Muscle of leg (tissue), 11 donors: ENCODE measurements around the gene CAMK2G. TPM values are rescaled to one million over a fixed set of nuclear protein-coding genes. Genes with fewer than 3 reads are reported as not detected.

Experiments
- DNase-seq: peaks from one replicate; pipeline ENCODE4 v3.0.0; 2013
- H3K27ac ChIP-seq: one replicate; pipeline ENCODE4 v1.5.1; 2013; ENCODE audit warnings: mild to moderate bottlenecking, low read length, control low read depth
- H3K27me3 ChIP-seq: one replicate; pipeline ENCODE4 v1.6.1; 2013; ENCODE audit warnings: low read length; ENCODE audit not compliant: control insufficient read depth, insufficient read depth
- H3K36me3 ChIP-seq: one replicate; pipeline ENCODE4 v1.6.1; 2013; ENCODE audit warnings: low read length; ENCODE audit not compliant: control insufficient read depth, insufficient read depth
- H3K4me1 ChIP-seq: one replicate; pipeline ENCODE4 v1.6.1; 2013; ENCODE audit warnings: low read length; ENCODE audit not compliant: control insufficient read depth, insufficient read depth
- H3K4me3 ChIP-seq: one replicate; pipeline ENCODE4 v1.5.1; 2013; ENCODE audit warnings: low read length, control low read depth
- H3K9me3 ChIP-seq: replicated peaks from 2 replicates; pipeline ENCODE4 v1.6.1; 2013; ENCODE audit warnings: low read depth, low read length; ENCODE audit not compliant: control insufficient read depth
- WGBS: methylation state at CpG from one replicate; pipeline ENCODE4 v1.1.5; 2013; ENCODE audit warnings: missing lambda C conversion rate; ENCODE audit not compliant: insufficient coverage; 5-methylcytosine and 5-hydroxymethylcytosine counted together
- polyA plus RNA-seq, 8 donors: library from polyadenylated mRNA; unstranded; fragments of 120-200 nt; gene quantifications; one replicate each; pipeline versions ENCODE4 v1.2.1 to v1.2.3, GENCODE V29; 2013; ENCODE audit warnings: inconsistent platforms in 1 of 8, low replicate concordance in 1 of 8; ENCODE audit not compliant: insufficient read length in 8 of 8, insufficient read depth in 1 of 8
- total RNA-seq: library from RNA; stranded (reverse); fragments of 120-200 nt; gene quantifications from one replicate; pipeline ENCODE4 v1.2.4, GENCODE V29; 2013

The CAMK2G gene
- total and polyA plus RNA-seq, 9 donors, result 18.4 to 34.7 (median 25.3) TPM

DNA sequence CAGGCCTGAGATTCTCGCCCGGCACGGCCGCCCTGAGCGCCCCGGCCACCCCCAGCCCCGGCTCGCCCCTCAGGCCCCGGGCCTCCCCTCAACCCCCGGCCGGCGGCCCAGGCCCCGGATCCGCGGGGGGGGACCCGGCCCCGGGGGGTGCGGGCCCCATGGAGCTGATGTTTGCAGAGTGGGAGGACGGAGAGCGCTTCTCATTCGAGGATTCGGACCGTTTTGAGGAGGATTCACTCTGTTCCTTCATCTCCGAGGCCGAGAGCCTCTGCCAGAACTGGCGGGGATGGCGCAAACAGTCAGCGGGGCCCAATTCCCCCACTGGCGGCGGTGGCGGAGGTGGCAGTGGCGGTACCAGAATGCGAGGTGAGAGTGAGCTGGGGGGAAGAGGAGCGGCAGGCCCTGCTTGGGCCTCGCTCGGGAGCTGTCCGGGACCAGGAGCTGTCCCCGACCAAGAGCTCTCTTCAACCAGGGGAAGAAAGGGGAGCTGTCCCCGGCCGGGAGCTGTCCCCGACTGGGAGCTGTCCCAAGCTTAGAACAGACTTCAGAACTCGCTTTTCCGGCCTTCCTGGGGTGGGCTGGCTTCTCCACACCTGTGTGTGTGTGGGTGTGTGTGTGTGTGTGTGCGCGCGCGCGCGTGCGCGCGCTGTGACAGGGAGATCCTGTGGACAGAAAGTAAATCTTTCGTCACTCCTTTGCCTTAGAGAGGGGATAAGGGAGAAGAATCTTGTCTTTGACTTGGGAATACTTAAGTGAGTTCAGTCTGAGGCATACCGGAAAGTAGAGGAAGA is 88.4 kb downstream of the CAMK2G start:
- H3K27ac ChIP-seq, result peak overlapping the region; percentile 90
- peaks cover 26% of the 10 kb centered on the region for H3K36me3 ChIP-seq
- no peaks in the 10 kb centered on the region for H3K9me3 ChIP-seq
- H3K27me3 ChIP-seq, result no peaks in the 10 kb centered on the region
- H3K4me1 ChIP-seq, result peaks cover 22% of the 10 kb centered on the region
- WGBS, result under 1% methylated on average over 51 of the region's 54 CpGs
- peak; percentile 51 for DNase-seq
- H3K4me3 ChIP-seq, result peak overlapping the region; percentile 94

DNA sequence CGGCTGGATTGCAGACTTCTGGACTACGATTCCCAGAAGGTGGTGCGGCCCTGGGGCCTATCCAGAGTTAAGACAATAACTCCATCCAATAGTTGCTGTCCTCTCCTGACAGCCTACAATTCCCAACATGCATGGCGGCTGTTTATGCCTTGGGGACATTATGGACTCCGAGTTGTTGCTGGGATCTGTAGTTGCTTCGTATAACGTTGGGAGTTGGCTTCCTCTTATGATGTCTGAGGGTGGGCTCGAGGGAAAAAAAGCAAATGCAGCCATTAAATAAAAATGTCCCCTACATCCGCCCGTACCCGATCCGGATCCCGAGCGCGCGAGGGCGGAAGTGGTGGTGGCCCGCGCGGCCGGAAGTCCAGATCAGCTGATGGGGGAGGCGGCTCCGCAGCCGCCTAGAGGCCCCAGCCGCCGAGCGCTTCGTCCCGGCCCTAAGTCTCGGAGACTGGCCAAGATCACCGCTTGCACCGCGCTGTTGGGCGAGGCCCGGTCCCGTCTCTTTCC is 89.1 kb downstream of the CAMK2G start, which contains the start of gene ZSWIM8:
Gene ZSWIM8 (plus strand): TSS at position 396 of the 510 bp plus-strand sequence. CDS start 273 bp downstream, outside the sequence.
- H3K9me3 ChIP-seq, result no peaks in the 10 kb centered on the region
- under 1% methylated on average over 31 of the region's 36 CpGs for WGBS
- H3K27me3 ChIP-seq, result no peaks in the 10 kb centered on the region
- H3K4me1 ChIP-seq, result peaks cover 26% of the 10 kb centered on the region
- H3K4me3 ChIP-seq, result peak within 1 kb of the TSS; percentile 94
- peaks cover 21% of the 10 kb centered on the region for H3K36me3 ChIP-seq
- peak; percentile 100 for DNase-seq
- H3K27ac ChIP-seq, result peak within 1 kb of the TSS; percentile 90

DNA sequence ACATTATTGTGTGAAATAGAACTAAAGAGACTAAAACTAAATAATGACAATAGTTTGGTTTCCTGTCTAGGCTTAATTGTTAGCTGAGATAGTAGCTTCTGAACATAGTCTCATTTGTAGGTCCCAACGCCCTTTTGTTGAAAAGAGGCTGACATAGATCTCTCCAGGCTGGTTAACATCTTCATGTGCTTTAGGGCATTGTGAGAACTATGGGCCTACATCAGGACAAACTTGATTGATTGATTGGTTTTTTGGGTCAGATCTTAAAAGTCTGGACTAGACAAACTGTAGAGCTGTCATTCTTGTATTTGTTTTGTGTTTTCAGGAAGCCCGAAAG is 91.6 kb downstream of the CAMK2G start:
- H3K36me3 ChIP-seq, result peaks cover 22% of the 10 kb centered on the region
- no peak for DNase-seq
- H3K27me3 ChIP-seq, result no peaks in the 10 kb centered on the region
- H3K4me3 ChIP-seq, result peak overlapping the region; percentile 97
- no peaks in the 10 kb centered on the region for H3K9me3 ChIP-seq
- WGBS, result 17% methylated on average over 1 of the region's 2 CpGs
- no peak overlapping the region for H3K27ac ChIP-seq
- H3K4me1 ChIP-seq, result peaks cover 24% of the 10 kb centered on the region

DNA sequence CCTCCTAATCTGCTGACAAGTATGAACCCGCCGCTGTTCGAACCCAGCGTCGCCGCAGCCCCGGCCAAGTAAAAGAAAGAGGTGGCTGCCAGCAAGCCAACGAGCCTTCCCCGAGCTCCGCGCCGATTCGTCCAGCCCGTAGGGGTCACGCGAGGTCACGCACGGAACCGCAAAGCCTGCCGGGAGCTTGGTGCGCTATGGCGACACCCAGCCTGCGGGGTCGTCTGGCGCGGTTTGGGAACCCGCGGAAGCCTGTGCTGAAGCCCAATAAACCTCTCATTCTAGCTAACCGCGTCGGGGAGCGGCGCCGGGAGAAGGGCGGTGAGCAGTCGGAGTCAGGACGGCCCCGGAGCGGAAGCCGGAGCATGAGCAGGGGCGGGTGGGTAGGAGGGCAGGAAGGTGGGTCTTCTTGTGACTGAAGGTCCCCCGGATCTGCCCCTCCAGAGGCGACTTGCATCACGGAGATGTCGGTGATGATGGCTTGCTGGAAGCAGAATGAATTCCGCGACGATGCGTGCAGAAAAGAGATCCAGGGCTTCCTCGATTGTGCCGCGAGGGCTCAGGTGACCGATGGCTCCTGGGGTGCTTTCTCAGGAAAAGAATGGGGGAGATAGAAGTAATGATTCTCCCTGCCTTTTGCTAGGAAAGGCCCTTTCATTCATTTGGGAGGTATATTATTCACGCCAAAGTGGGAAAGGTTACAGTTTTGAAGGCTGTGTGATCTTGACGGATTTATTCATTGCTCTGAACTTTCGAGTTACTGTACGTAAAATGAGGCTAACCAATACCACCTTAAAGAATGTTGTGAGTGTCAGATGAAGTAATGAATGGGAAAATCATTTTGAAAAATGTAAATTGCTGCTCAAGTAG is 92.2 kb downstream of the CAMK2G start, which contains the start of gene CHCHD1:
Gene CHCHD1 (plus strand): TSS at position 170 of the 870 bp plus-strand sequence. CDS start 28 bp downstream, at position 198.
- no peaks in the 10 kb centered on the region for H3K9me3 ChIP-seq
- H3K36me3 ChIP-seq, result peaks cover 22% of the 10 kb centered on the region
- H3K27ac ChIP-seq, result peak within 1 kb of the TSS; percentile 95
- DNase-seq, result peak; percentile 96
- 0% methylated on average over 46 of the region's 57 CpGs for WGBS
- H3K27me3 ChIP-seq, result no peaks in the 10 kb centered on the region
- H3K4me1 ChIP-seq, result peaks cover 21% of the 10 kb centered on the region
- H3K4me3 ChIP-seq, result peak within 1 kb of the TSS; percentile 97

DNA sequence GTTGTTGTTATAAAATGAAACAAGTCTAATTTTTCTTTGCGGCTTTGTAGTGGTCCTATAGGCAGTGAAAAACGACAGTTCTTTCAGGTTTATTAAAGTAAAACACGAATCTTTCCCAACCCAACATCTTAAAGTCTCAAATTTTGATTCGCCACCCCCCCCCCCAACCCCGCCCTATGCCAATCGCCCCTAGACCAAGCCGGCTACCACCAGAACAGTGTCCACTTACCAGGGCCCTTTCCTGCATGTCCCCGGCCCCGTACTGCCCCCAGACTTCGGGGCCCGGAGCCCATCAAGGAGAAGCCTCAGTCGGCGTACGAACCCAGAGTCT is 92.8 kb downstream of the CAMK2G start:
- WGBS, result 0% methylated on average over 11 of the region's 14 CpGs
- peak overlapping the region; percentile 97 for H3K4me3 ChIP-seq
- peaks cover 21% of the 10 kb centered on the region for H3K36me3 ChIP-seq
- no peaks in the 10 kb centered on the region for H3K27me3 ChIP-seq
- H3K27ac ChIP-seq, result peak overlapping the region; percentile 95
- DNase-seq, result no peak
- peaks cover 15% of the 10 kb centered on the region for H3K4me1 ChIP-seq
- no peaks in the 10 kb centered on the region for H3K9me3 ChIP-seq

DNA sequence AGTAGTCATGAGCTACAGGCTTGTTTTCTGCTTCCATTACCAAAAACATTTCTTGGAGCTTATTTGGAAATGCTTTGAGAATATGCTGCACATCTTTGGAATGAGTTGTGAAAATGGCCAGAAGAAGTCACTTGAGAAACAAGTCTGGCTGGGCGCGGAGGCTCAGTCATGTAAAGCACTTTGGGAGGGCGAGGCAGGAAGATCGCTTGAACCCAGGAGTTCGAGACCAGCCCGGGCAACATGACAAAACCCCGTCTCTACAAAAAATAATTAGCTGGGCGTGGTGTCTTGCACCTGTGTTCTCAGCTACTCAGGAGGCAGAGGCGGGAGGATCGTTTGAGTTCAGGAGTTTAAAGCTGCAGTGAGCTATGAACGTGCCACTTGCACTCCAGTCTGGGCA is 93.4 kb downstream of the CAMK2G start:
- H3K4me3 ChIP-seq, result peak overlapping the region; percentile 97
- no peak for DNase-seq
- WGBS, result 25% methylated on average over 6 of the region's 11 CpGs
- peaks cover 24% of the 10 kb centered on the region for H3K36me3 ChIP-seq
- peaks cover 12% of the 10 kb centered on the region for H3K4me1 ChIP-seq
- no peak overlapping the region for H3K27ac ChIP-seq
- H3K27me3 ChIP-seq, result no peaks in the 10 kb centered on the region
- H3K9me3 ChIP-seq, result no peaks in the 10 kb centered on the region

DNA sequence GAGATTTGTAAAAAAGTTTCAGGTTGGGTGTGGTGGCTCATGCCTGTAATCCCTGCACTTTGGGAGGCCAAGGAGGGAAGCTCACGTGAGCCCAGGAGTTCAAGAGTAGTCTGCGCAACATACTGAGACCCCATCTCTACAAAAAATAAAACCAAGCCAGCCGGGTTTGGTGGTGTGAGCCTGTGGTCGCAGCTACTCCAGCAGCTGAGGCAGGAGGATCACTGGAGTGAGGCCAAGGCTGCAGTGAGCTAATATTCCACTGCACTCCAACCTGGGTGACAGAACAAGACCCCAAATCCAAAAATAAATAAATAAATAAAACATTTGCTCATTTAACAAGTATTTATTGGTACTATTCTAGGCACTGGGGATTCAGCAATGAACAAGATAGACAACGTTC is 94.1 kb downstream of the CAMK2G start:
- DNase-seq, result no peak
- no peak overlapping the region for H3K4me3 ChIP-seq
- H3K4me1 ChIP-seq, result peaks cover 12% of the 10 kb centered on the region
- WGBS, result no CpG with 5 or more reads among the region's 5 CpGs
- peaks cover 29% of the 10 kb centered on the region for H3K36me3 ChIP-seq
- no peak overlapping the region for H3K27ac ChIP-seq
- no peaks in the 10 kb centered on the region for H3K9me3 ChIP-seq
- no peaks in the 10 kb centered on the region for H3K27me3 ChIP-seq

DNA sequence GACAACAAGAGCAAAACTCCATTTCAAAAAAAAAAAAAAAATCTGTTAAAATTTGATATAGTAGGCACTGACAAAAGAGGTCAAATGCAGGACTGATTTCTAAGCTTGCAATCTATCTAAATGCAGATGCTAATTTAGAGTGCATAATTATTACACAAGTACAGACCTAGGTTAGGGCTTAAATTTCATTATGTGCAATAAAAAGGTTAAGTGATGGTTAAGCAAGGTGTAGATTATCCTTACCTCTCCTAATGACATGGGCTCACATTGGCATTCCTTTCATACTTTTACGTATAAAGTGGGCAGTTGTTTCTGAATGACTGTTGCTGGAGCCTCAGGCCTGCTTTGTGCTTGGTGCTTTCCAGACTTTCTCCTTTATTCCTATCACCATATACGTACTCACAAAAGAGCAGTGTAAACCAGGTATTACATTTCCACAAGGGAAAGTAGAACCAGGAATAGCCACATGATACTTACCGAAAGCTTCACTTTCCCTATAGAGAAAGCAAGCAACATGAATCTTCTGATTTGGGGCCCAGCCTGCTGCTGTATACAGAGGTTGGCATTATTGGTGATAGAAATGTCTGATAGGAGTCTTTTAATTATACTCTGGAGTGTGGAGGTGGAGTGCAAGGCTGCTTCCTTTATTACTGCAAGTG is 94.7 kb downstream of the CAMK2G start:
- peaks cover 13% of the 10 kb centered on the region for H3K4me1 ChIP-seq
- peaks cover 33% of the 10 kb centered on the region for H3K36me3 ChIP-seq
- no peaks in the 10 kb centered on the region for H3K27me3 ChIP-seq
- WGBS, result no CpG with 5 or more reads among the region's 3 CpGs
- H3K4me3 ChIP-seq, result no peak overlapping the region
- no peak overlapping the region for H3K27ac ChIP-seq
- no peaks in the 10 kb centered on the region for H3K9me3 ChIP-seq
- DNase-seq, result no peak

DNA sequence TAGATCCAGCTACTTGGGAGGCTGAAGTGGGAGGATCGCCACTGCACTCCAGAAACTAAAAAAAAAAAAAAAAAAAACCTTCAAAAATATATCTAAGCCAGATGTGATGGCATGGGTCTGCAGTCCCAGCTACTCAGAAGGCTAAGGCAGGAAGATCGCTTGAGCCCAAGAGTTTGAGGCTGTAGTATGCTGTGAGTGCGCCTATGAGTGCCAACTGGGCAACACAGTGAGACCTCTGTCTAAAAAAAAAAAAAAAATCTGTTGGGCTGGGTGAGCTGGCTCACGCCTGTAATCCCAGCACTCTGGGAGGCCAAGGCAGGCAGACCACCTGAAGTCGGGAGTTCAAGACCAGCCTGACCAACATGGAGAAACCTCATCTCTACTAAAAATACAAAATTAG is 95.3 kb downstream of the CAMK2G start:
- no peaks in the 10 kb centered on the region for H3K9me3 ChIP-seq
- DNase-seq, result no peak
- peaks cover 36% of the 10 kb centered on the region for H3K36me3 ChIP-seq
- H3K27me3 ChIP-seq, result no peaks in the 10 kb centered on the region
- peaks cover 20% of the 10 kb centered on the region for H3K4me1 ChIP-seq
- WGBS, result no CpG with 5 or more reads among the region's 5 CpGs
- no peak overlapping the region for H3K4me3 ChIP-seq
- no peak overlapping the region for H3K27ac ChIP-seq
